OCI-LY7 (cell line): ENCODE results near the gene KRT28. TPM values are rescaled to one million over a fixed set of nuclear protein-coding genes. Genes with fewer than 3 reads are reported as not detected.

Source experiments
- BruUV-seq: library from RNA; stranded (reverse); fragments of 400-500 nt; replicated peaks from 2 replicates; lab custom pipeline; 2021; lab: Mats Ljungman, UMichigan
- CTCF ChIA-PET: fragments of 300-600 bp; sonication (Branson Sonifier 250); formaldehyde crosslinking; loops from one replicate; lab custom pipeline; 2022; ENCODE audit warnings: antibody characterized with exemption; ENCODE audit not compliant: unreplicated experiment; lab: Charles Lee
- POLR2A ChIA-PET: fragments of 300-600 bp; sonication (Branson Sonifier 250); formaldehyde crosslinking; loops from one replicate; lab custom pipeline; 2022; ENCODE audit warnings: antibody characterized with exemption; lab: Charles Lee
- DNase-seq: peaks from one replicate; pipeline ENCODE4 v3.0.0-alpha.2; 2015; ENCODE audit warnings: low spot score
- H2AFZ ChIP-seq: fragments of 200-600 bp; sonication (generic), shearing (Covaris generic); 2 replicates; pipeline ENCODE4 v1.6.1; 2014; ENCODE audit warnings: mild to moderate bottlenecking, antibody characterized with exemption, low read length, moderate library complexity
- H3K27ac ChIP-seq: fragments of 200-600 bp; sonication (generic); 2 replicates; pipeline ENCODE4 v1.5.1; 2014; ENCODE audit warnings: mixed run types, low read depth, mild to moderate bottlenecking, moderate library complexity, low read length, inconsistent platforms; ENCODE audit not compliant: poor library complexity, severe bottlenecking
- H3K36me3 ChIP-seq: fragments of 200-600 bp; sonication (generic); 2 replicates; pipeline ENCODE4 v1.6.1; 2014; ENCODE audit warnings: mild to moderate bottlenecking, antibody characterized with exemption, low read length, moderate library complexity, mixed read lengths; ENCODE audit not compliant: insufficient read depth
- H3K4me1 ChIP-seq: fragments of 200-600 bp; sonication (generic); 2 replicates; pipeline ENCODE4 v1.5.1; 2014; ENCODE audit warnings: mild to moderate bottlenecking, low read length; ENCODE audit not compliant: insufficient read depth, poor library complexity, severe bottlenecking
- H3K4me2 ChIP-seq: fragments of 200-600 bp; sonication (generic); 2 replicates; pipeline ENCODE4 v1.6.1; 2014; ENCODE audit warnings: mild to moderate bottlenecking, low read length
- H3K4me3 ChIP-seq: fragments of 200-600 bp; sonication (generic); 2 replicates; pipeline ENCODE4 v1.5.1; 2014; ENCODE audit warnings: mild to moderate bottlenecking, low read depth, low read length; ENCODE audit not compliant: poor library complexity, severe bottlenecking
- H3K79me2 ChIP-seq: fragments of 200-600 bp; sonication (generic); 2 replicates; pipeline ENCODE4 v1.6.1; 2016; ENCODE audit warnings: low read depth, mild to moderate bottlenecking, low read length, moderate library complexity, mixed read lengths; ENCODE audit not compliant: insufficient read depth
- H3K9me2 ChIP-seq: fragments of 200-600 bp; sonication (generic); 2 replicates; pipeline ENCODE4 v1.6.1; 2016; ENCODE audit warnings: mild to moderate bottlenecking, low read length, mixed read lengths; ENCODE audit not compliant: insufficient read depth
- H3K9me3 ChIP-seq: fragments of 200-600 bp; sonication (generic); 2 replicates; pipeline ENCODE4 v1.6.1; 2014; ENCODE audit warnings: mild to moderate bottlenecking, mixed run types, low read length, mixed read lengths
- H4K20me1 ChIP-seq: fragments of 200-600 bp; sonication (generic); 2 replicates; pipeline ENCODE4 v1.6.1; 2014; ENCODE audit warnings: mild to moderate bottlenecking, antibody characterized with exemption, low read length, moderate library complexity, mixed read lengths; ENCODE audit not compliant: insufficient read depth
- EZH2phosphoT487 ChIP-seq: fragments of 200-600 bp; sonication (generic); IDR thresholded peaks from 2 replicates; pipeline ENCODE4 v1.6.1; 2018; ENCODE audit warnings: low read depth, borderline replicate concordance, mild to moderate bottlenecking, mixed run types, antibody characterized with exemption, low read length, moderate library complexity, mixed read lengths
- intact Hi-C: fragments of 100-400 bp; cut with micrococcal nuclease; formaldehyde crosslinking; loops from one replicate; pipeline ENCODE4 v1.10.0; 2022; ENCODE audit not compliant: unreplicated experiment
- total RNA-seq, 2 experiments: library from RNA; depleted of rRNA in 1 of 2; stranded (reverse); fragments of >200 nt in 1 of 2; shearing (Covaris generic) in 1 of 2; gene quantifications; 2 replicates each; pipeline ENCODE4 v1.2.3, GENCODE V29; 2014 to 2022
- TF ChIP-seq, protein P1 (sequence below): fragments of 200-600 bp; sonication (generic); conservative IDR thresholded peaks from 2 replicates; pipeline ENCODE4 v1.5.1; 2014; ENCODE audit warnings: mild to moderate bottlenecking, antibody characterized with exemption, low read length, moderate library complexity, mixed read lengths

The KRT28 gene
- total RNA-seq, 2 experiments from 2014 or later: not detected

DNA sequence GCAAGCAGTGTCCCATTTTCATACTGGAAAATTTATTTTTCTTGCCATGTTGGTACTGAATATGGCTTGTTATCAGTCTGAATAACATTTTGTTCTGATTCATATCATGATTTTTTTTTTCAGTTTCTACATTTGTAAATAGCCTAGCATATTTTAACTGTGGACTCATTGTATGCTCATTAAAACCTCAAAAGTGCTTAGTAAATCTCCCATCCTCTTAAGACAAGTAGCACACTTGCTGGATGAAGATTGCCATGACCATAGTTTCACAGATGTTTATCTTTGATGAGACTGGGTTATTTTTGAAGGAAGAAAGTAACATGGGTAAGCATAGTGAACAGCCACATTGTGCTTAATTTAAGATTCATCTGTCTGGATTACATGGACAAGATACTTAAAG, 21.8 kb upstream of the KRT28 start:
- TF ChIP-seq EZH2phosphoT487: no peak
- TF ChIP-seq, protein P1, sequence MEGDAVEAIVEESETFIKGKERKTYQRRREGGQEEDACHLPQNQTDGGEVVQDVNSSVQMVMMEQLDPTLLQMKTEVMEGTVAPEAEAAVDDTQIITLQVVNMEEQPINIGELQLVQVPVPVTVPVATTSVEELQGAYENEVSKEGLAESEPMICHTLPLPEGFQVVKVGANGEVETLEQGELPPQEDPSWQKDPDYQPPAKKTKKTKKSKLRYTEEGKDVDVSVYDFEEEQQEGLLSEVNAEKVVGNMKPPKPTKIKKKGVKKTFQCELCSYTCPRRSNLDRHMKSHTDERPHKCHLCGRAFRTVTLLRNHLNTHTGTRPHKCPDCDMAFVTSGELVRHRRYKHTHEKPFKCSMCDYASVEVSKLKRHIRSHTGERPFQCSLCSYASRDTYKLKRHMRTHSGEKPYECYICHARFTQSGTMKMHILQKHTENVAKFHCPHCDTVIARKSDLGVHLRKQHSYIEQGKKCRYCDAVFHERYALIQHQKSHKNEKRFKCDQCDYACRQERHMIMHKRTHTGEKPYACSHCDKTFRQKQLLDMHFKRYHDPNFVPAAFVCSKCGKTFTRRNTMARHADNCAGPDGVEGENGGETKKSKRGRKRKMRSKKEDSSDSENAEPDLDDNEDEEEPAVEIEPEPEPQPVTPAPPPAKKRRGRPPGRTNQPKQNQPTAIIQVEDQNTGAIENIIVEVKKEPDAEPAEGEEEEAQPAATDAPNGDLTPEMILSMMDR: no peak
- H3K4me1 ChIP-seq: peaks cover 8% of the 10 kb centered on the region
- H4K20me1 ChIP-seq: no peaks in the 10 kb centered on the region
- DNase-seq: no peak
- peaks cover 9% of the 10 kb centered on the region; the same call in 1 of the 2 replicates for H3K79me2 ChIP-seq
- H3K27ac ChIP-seq: no peak overlapping the region
- ChIA-PET CTCF (no interaction called here), POLR2A (no interaction called here)
- BruUV-seq: no TSS peak
- H3K4me2 ChIP-seq: no peak overlapping the region
- peaks cover 15% of the 10 kb centered on the region for H3K36me3 ChIP-seq
- no peaks in the 10 kb centered on the region for H3K9me3 ChIP-seq
- H3K4me3 ChIP-seq: no peak overlapping the region
- no peaks in the 10 kb centered on the region for H3K9me2 ChIP-seq
- intact Hi-C loops: no loop called here
- no peak overlapping the region for H2AFZ ChIP-seq

DNA sequence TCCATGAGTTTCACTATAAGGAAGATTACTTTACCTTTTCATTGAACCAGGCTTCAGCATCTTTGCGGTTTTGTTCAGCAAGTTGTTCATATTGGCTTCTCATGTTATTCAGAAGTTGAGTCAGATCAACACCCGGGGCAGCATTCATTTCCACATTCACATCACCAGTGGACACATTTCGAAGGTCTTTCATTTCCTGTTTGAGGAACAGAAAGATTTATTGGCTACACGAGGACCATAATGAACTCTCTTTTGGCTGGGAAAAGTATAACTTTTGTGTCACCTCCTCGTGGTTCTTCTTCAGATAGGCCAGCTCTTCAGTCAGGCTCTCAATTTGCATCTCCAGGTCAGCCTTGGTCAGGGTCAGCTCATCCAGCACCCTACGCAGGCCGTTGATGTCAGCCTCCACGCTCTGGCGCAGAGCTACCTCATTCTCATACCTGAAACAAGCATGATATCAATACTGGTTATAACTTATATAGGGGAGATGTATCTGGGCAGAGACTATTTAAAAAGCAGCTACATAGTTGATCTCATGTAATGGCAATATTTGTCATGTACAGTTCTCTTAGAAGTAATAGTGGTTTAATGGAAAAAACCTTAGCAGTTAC, 20.6 kb upstream of the KRT28 start:
- H3K9me3 ChIP-seq: no peaks in the 10 kb centered on the region
- TF ChIP-seq EZH2phosphoT487: no peak
- TF ChIP-seq, protein P1: no peak
- no peaks in the 10 kb centered on the region for H4K20me1 ChIP-seq
- intact Hi-C loops: no loop called here
- peak overlapping the region; percentile 90; the same call in 1 of the 2 replicates for H3K4me2 ChIP-seq
- H3K27ac ChIP-seq: no peak overlapping the region
- BruUV-seq: no TSS peak
- no peak overlapping the region for H2AFZ ChIP-seq
- ChIA-PET POLR2A (interaction anchor here (0.6 kb wide), 1 partner anchor 183 kb away, joined by 6 read pairs; no protein-coding TSS in a partner anchor), CTCF (no interaction called here)
- H3K4me1 ChIP-seq: peaks cover 8% of the 10 kb centered on the region
- no peaks in the 10 kb centered on the region for H3K9me2 ChIP-seq
- H3K4me3 ChIP-seq: no peak overlapping the region
- peaks cover 16% of the 10 kb centered on the region for H3K36me3 ChIP-seq
- DNase-seq: no peak
- peaks cover 9% of the 10 kb centered on the region; the same call in 1 of the 2 replicates for H3K79me2 ChIP-seq

DNA sequence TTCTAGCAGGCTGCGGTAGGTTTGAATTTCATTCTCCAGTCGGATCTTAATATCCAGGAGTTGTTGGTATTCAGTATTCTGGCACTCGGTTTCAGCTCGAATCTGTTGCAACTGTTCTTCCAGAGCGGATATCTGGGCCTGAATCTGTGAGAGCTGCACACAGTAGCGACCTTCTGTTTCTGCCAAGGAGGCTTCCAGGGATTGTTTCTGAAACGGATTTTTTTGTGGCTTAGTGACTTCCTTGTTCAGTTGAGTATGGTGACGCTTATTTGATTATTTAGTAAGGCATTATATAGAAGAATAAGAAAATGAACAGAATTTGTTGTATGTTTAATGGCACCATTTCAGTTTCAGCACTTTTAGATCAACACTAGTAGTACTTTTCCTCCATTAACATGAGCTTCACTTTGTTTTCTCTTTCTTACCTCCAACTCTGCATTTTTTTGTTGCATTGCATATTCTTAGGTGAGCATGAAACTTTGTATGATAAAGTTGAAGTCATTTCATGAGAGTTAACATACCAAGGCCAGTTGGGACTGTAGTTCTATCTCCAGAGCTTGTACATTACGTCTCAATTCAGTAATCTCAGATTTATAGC, 19.9 kb upstream of the KRT28 start:
- Histone ChIP-seq H4K20me1 (no peaks in the 10 kb centered on the region), H3K4me2 (peak overlapping the region; percentile 90), H2AFZ (peak overlapping the region; percentile 98), H3K4me1 (peaks cover 8% of the 10 kb centered on the region), H3K9me3 (no peaks in the 10 kb centered on the region), H3K79me2 (peaks cover 9% of the 10 kb centered on the region; the same call in 1 of the 2 replicates), H3K9me2 (no peaks in the 10 kb centered on the region), H3K27ac (peak overlapping the region; percentile 38), H3K4me3 (peak overlapping the region; percentile 78), H3K36me3 (peaks cover 16% of the 10 kb centered on the region)
- intact Hi-C loops: no loop called here
- no peak for DNase-seq
- POLR2A ChIA-PET: interaction anchor here (0.8 to 1.7 kb wide), 3 partner anchors 13 to 868 kb away, joined by 3 to 7 read pairs (median 3); no protein-coding TSS in a partner anchor
- CTCF ChIA-PET: no interaction called here
- TF ChIP-seq EZH2phosphoT487: no peak
- TF ChIP-seq, protein P1: no peak
- BruUV-seq: TSS peak; percentile 93
